ENCODE results near the gene NCCRP1.

NCCRP1 gene

DNA sequence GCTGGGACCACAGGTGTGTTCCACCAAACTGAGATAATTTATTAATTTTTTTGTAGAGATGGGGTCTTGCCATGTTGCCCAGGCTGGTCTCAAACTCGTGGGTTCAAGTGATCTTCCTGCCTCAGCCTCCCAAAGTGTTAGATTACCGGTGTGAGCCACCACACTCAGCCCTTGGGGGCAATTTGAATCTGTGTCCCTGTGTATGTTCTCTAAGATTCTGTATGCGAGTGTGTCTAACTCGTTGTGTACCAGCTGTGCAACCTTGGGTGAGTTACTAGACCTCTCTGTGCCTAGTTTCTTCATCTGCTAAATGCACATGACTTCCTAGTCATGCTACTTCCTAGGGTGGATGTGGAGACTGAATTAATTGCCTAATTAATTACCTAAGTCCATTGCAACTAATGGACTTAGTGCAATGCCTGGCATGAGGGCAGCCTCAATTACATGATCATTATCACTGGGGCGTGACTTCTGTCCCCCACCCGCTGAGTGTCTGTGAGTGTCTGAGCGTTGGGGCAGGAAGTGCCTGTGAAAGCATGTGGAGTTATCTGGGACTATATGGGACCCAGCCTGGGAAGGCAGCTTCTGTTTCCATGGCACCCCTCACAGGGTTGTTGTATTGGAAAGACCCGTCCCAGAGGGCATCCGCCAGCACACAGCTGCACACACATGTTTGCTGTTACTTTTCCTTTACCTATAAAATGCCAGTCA is 1.8 kb upstream of the NCCRP1 start:
- Histone ChIP-seq H3K27me3 (replicated peaks in 2 of 5; ENCODE audit: control insufficient read depth in 4 of 5, insufficient read depth in 5 of 5, low read length in 4 of 5) (peaks cover 0 to 54% (median 23%) of the 10 kb centered on the region in 5 experiments), H3K9me3 (ENCODE audit: control extremely low read depth in 1 of 5, control insufficient read depth in 4 of 5, insufficient read depth in 2 of 5, low read depth in 1 of 5, low read length in 4 of 5) (no peaks in the 10 kb centered on the region), H3K27ac (ENCODE audit: insufficient read depth in 1 of 2, low read depth in 1 of 2, low read length in 2 of 2, poor library complexity in 1 of 2, severe bottlenecking in 2 of 2) (no peak overlapping the region), H3K36me3 (ENCODE audit: control insufficient read depth in 4 of 4, insufficient read depth in 4 of 4, low read length in 3 of 4) (no peaks in the 10 kb centered on the region), H3K4me3 (ENCODE audit: control insufficient read depth in 1 of 7, extremely low read depth in 1 of 7, insufficient read depth in 4 of 7, low read depth in 2 of 7, low read length in 6 of 7) (no peak overlapping the region), H3K4me1 (ENCODE audit: control extremely low read depth in 1 of 4, control insufficient read depth in 4 of 4, insufficient read depth in 4 of 4, low read length in 3 of 4) (peaks cover 0 to 16% (median 6%) of the 10 kb centered on the region in 4 experiments)
- WGBS (ENCODE audit: insufficient coverage), result 78% methylated on average over 3 of the region's 9 CpGs
- no peak for DNase-seq
- POLR2A ChIA-PET, result interaction anchor here (1.2 kb wide), 1 partner anchor 141 kb away, joined by 4 read pairs; no protein-coding TSS in a partner anchor
- CTCF ChIA-PET, result no interaction called here

- peaks cover 0 to 61% (median 23%) of the 10 kb centered on the region in 5 experiments for H3K27me3 ChIP-seq (replicated peaks in 2 of 5; ENCODE audit: control insufficient read depth in 4 of 5, insufficient read depth in 5 of 5, low read length in 4 of 5)
- H3K4me3 ChIP-seq (ENCODE audit: control insufficient read depth in 1 of 7, extremely low read depth in 1 of 7, insufficient read depth in 4 of 7, low read depth in 2 of 7, low read length in 6 of 7), result no peak overlapping the region
- no peaks in the 10 kb centered on the region for H3K36me3 ChIP-seq (ENCODE audit: control insufficient read depth in 4 of 4, insufficient read depth in 4 of 4, low read length in 3 of 4)
- 51% methylated on average over 6 of the region's 9 CpGs for WGBS (ENCODE audit: insufficient coverage)
- peaks cover 0 to 16% (median 6%) of the 10 kb centered on the region in 4 experiments for H3K4me1 ChIP-seq (ENCODE audit: control extremely low read depth in 1 of 4, control insufficient read depth in 4 of 4, insufficient read depth in 4 of 4, low read length in 3 of 4)
- H3K27ac ChIP-seq (ENCODE audit: insufficient read depth in 1 of 2, low read depth in 1 of 2, low read length in 2 of 2, poor library complexity in 1 of 2, severe bottlenecking in 2 of 2), result no peak overlapping the region
- H3K9me3 ChIP-seq (ENCODE audit: control extremely low read depth in 1 of 5, control insufficient read depth in 4 of 5, insufficient read depth in 2 of 5, low read depth in 1 of 5, low read length in 4 of 5), result no peaks in the 10 kb centered on the region
- no peak for DNase-seq
- POLR2A ChIA-PET, result interaction anchor here (1.2 kb wide), 1 partner anchor 140 kb away, joined by 4 read pairs; no protein-coding TSS in a partner anchor
- CTCF ChIA-PET, result no interaction called here
Measured at GRCh38 chr19:39195755-39196154, 1.0 kb upstream of the NCCRP1 start.

DNA sequence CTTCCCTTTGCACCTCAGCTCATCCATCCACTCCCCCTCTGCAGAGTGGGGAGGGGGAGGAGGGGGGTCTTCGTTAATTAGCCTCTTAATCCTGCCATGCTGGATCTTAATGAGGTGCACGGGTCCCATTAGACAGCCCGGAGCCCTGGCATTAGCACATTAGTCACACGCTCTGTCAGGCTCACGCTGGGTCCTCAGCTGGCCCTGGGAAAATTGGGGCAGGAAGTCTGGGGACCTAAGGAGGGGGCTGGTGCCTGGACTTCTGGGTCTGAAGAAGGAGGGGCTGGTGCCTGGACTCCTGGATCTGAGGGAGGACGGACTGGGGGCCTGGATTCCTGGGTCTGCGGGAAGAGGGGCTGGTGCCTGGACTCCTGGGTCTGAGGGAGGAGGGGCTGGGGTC is 444 bp upstream of the NCCRP1 start:
- CTCF ChIA-PET, result interaction anchor here (1.3 kb wide), 1 partner anchor 16 kb away, joined by 4 read pairs; no protein-coding TSS in a partner anchor
- 30% methylated on average over 2 of the region's 7 CpGs for WGBS (ENCODE audit: insufficient coverage)
- POLR2A ChIA-PET, result interaction anchor here (1.2 kb wide), 1 partner anchor 140 kb away, joined by 4 read pairs; no protein-coding TSS in a partner anchor

GRCh38 chr19:39197808-39198207 is 1.0 kb downstream of the NCCRP1 start:
- no peaks in the 10 kb centered on the region for H3K9me3 ChIP-seq (ENCODE audit: control extremely low read depth in 1 of 5, control insufficient read depth in 4 of 5, insufficient read depth in 2 of 5, low read depth in 1 of 5, low read length in 4 of 5)
- H3K36me3 ChIP-seq (ENCODE audit: control insufficient read depth in 4 of 4, insufficient read depth in 4 of 4, low read length in 3 of 4), result no peaks in the 10 kb centered on the region
- DNase-seq, result no peak
- peaks cover 0 to 16% (median 6%) of the 10 kb centered on the region in 4 experiments for H3K4me1 ChIP-seq (ENCODE audit: control extremely low read depth in 1 of 4, control insufficient read depth in 4 of 4, insufficient read depth in 4 of 4, low read length in 3 of 4)
- H3K4me3 ChIP-seq (ENCODE audit: control insufficient read depth in 1 of 7, extremely low read depth in 1 of 7, insufficient read depth in 4 of 7, low read depth in 2 of 7, low read length in 6 of 7), result no peak overlapping the region
- ChIA-PET CTCF (no interaction called here), POLR2A (no interaction called here)
- H3K27ac ChIP-seq (ENCODE audit: insufficient read depth in 1 of 2, low read depth in 1 of 2, low read length in 2 of 2, poor library complexity in 1 of 2, severe bottlenecking in 2 of 2), result no peak overlapping the region
- H3K27me3 ChIP-seq (replicated peaks in 2 of 5; ENCODE audit: control insufficient read depth in 4 of 5, insufficient read depth in 5 of 5, low read length in 4 of 5), result peaks cover 0 to 76% (median 26%) of the 10 kb centered on the region in 5 experiments
- WGBS (ENCODE audit: insufficient coverage), result 42% methylated on average over 1 of the region's 5 CpGs

More for the DNA sequence above, 444 bp upstream of the NCCRP1 start:
- H3K4me3 ChIP-seq (ENCODE audit: control insufficient read depth in 1 of 7, extremely low read depth in 1 of 7, insufficient read depth in 4 of 7, low read depth in 2 of 7, low read length in 6 of 7), result no peak overlapping the region
- H3K27me3 ChIP-seq (replicated peaks in 2 of 5; ENCODE audit: control insufficient read depth in 4 of 5, insufficient read depth in 5 of 5, low read length in 4 of 5), result peaks cover 0 to 65% (median 24%) of the 10 kb centered on the region in 5 experiments
- no peak for DNase-seq
- no peaks in the 10 kb centered on the region for H3K9me3 ChIP-seq (ENCODE audit: control extremely low read depth in 1 of 5, control insufficient read depth in 4 of 5, insufficient read depth in 2 of 5, low read depth in 1 of 5, low read length in 4 of 5)
- no peak overlapping the region for H3K27ac ChIP-seq (ENCODE audit: insufficient read depth in 1 of 2, low read depth in 1 of 2, low read length in 2 of 2, poor library complexity in 1 of 2, severe bottlenecking in 2 of 2)
- peaks cover 0 to 16% (median 6%) of the 10 kb centered on the region in 4 experiments for H3K4me1 ChIP-seq (ENCODE audit: control extremely low read depth in 1 of 4, control insufficient read depth in 4 of 4, insufficient read depth in 4 of 4, low read length in 3 of 4)
- H3K36me3 ChIP-seq (ENCODE audit: control insufficient read depth in 4 of 4, insufficient read depth in 4 of 4, low read length in 3 of 4), result no peaks in the 10 kb centered on the region

- Histone ChIP-seq H3K4me3 (ENCODE audit: control insufficient read depth in 1 of 7, extremely low read depth in 1 of 7, insufficient read depth in 4 of 7, low read depth in 2 of 7, low read length in 6 of 7) (no peak overlapping the region), H3K27ac (ENCODE audit: insufficient read depth in 1 of 2, low read depth in 1 of 2, low read length in 2 of 2, poor library complexity in 1 of 2, severe bottlenecking in 2 of 2) (no peak overlapping the region), H3K36me3 (ENCODE audit: control insufficient read depth in 4 of 4, insufficient read depth in 4 of 4, low read length in 3 of 4) (no peaks in the 10 kb centered on the region), H3K27me3 (replicated peaks in 2 of 5; ENCODE audit: control insufficient read depth in 4 of 5, insufficient read depth in 5 of 5, low read length in 4 of 5) (peaks cover 0 to 87% (median 34%) of the 10 kb centered on the region in 5 experiments), H3K4me1 (ENCODE audit: control extremely low read depth in 1 of 4, control insufficient read depth in 4 of 4, insufficient read depth in 4 of 4, low read length in 3 of 4) (peaks cover 0 to 19% (median 7%) of the 10 kb centered on the region in 4 experiments), H3K9me3 (ENCODE audit: control extremely low read depth in 1 of 5, control insufficient read depth in 4 of 5, insufficient read depth in 2 of 5, low read depth in 1 of 5, low read length in 4 of 5) (no peaks in the 10 kb centered on the region)
- ChIA-PET POLR2A (interaction anchor here (1.0 kb wide), 1 partner anchor 238 kb away, joined by 3 read pairs; no protein-coding TSS in a partner anchor), CTCF (interaction anchor here (0.5 to 1.6 kb wide), 3 partner anchors 11 to 24 kb away, joined by 3 to 4 read pairs (median 3); no protein-coding TSS in a partner anchor)
- DNase-seq, result no peak
- 69% methylated on average over 11 of the region's 11 CpGs for WGBS (ENCODE audit: insufficient coverage)
Measured at GRCh38 chr19:39199025-39199424, 2.3 kb downstream of the NCCRP1 start.

DNA sequence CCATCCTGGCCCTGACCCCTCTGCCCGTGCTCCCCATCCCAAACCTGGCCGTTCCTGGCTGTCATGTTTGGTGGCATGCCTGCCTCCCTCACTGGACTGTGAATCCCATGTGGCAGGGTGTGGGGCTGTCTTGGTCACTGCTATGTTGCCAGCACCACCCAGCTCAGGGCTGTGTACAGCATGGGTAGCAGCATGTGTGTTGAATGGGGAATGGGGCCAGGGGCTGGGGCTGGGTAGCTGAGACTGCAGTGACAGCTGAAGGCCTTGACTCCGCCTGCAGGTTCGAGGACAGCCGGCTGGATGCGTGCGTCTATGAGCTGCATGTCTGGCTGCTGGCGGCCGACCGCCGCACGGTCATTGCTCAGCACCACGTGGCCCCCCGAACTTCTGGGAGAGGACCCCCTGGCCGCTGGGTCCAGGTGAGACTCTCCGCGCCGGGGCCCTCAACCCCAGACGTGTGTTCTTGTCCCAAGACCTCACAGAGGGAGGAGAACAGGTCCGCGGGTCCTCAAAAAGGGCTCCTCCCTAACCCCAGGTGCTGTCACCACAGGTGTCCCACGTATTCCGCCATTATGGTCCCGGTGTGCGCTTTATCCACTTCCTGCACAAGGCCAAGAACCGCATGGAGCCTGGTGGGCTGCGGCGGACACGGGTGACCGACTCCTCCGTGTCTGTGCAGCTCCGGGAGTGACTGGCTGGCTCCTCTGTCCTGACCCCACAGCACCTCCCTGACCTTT is 3.5 kb downstream of the NCCRP1 start:
- Histone ChIP-seq H3K9me3 (ENCODE audit: control extremely low read depth in 1 of 5, control insufficient read depth in 4 of 5, insufficient read depth in 2 of 5, low read depth in 1 of 5, low read length in 4 of 5) (no peaks in the 10 kb centered on the region), H3K27me3 (replicated peaks in 2 of 5; ENCODE audit: control insufficient read depth in 4 of 5, insufficient read depth in 5 of 5, low read length in 4 of 5) (peaks cover 0 to 93% (median 35%) of the 10 kb centered on the region in 5 experiments), H3K36me3 (ENCODE audit: control insufficient read depth in 4 of 4, insufficient read depth in 4 of 4, low read length in 3 of 4) (no peaks in the 10 kb centered on the region), H3K4me3 (ENCODE audit: control insufficient read depth in 1 of 7, extremely low read depth in 1 of 7, insufficient read depth in 4 of 7, low read depth in 2 of 7, low read length in 6 of 7) (no peak overlapping the region), H3K4me1 (ENCODE audit: control extremely low read depth in 1 of 4, control insufficient read depth in 4 of 4, insufficient read depth in 4 of 4, low read length in 3 of 4) (peaks cover 0 to 19% (median 8%) of the 10 kb centered on the region in 4 experiments), H3K27ac (ENCODE audit: insufficient read depth in 1 of 2, low read depth in 1 of 2, low read length in 2 of 2, poor library complexity in 1 of 2, severe bottlenecking in 2 of 2) (no peak overlapping the region)
- ChIA-PET CTCF (interaction anchor here (1.6 kb wide), 1 partner anchor 10 kb away, joined by 4 read pairs; no protein-coding TSS in a partner anchor), POLR2A (no interaction called here)
- no peak for DNase-seq
- 85% methylated on average over 25 of the region's 32 CpGs for WGBS (ENCODE audit: insufficient coverage)

DNA sequence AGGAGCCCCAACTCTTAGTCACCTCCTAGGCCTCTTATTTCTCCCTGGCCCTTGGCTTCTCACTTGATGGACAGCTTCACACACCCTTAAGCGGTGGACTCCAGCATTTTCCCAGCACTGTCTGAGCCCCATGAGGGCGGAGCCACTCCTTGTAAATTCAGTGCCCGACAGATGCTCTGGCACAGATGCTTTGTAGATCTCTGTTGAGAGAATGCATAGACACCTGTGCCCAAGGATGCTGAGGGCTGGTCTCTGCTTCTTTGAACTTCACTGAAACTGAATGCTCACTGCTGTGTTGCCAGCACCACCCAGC is 4.0 kb downstream of the NCCRP1 start:
- CTCF ChIA-PET, result no interaction called here

More for the DNA sequence above, 4.0 kb downstream of the NCCRP1 start:
- no peak for DNase-seq
- no peak overlapping the region for H3K27ac ChIP-seq (ENCODE audit: insufficient read depth in 1 of 2, low read depth in 1 of 2, low read length in 2 of 2, poor library complexity in 1 of 2, severe bottlenecking in 2 of 2)
- peaks cover 0 to 91% (median 38%) of the 10 kb centered on the region in 5 experiments for H3K27me3 ChIP-seq (replicated peaks in 2 of 5; ENCODE audit: control insufficient read depth in 4 of 5, insufficient read depth in 5 of 5, low read length in 4 of 5)
- H3K36me3 ChIP-seq (ENCODE audit: control insufficient read depth in 4 of 4, insufficient read depth in 4 of 4, low read length in 3 of 4), result no peaks in the 10 kb centered on the region
- H3K4me1 ChIP-seq (ENCODE audit: control extremely low read depth in 1 of 4, control insufficient read depth in 4 of 4, insufficient read depth in 4 of 4, low read length in 3 of 4), result peaks cover 0 to 15% (median 8%) of the 10 kb centered on the region in 4 experiments
- H3K4me3 ChIP-seq (ENCODE audit: control insufficient read depth in 1 of 7, extremely low read depth in 1 of 7, insufficient read depth in 4 of 7, low read depth in 2 of 7, low read length in 6 of 7), result no peak overlapping the region
- POLR2A ChIA-PET, result no interaction called here
- WGBS (ENCODE audit: insufficient coverage), result 95% methylated on average over 3 of the region's 3 CpGs
- no peaks in the 10 kb centered on the region for H3K9me3 ChIP-seq (ENCODE audit: control extremely low read depth in 1 of 5, control insufficient read depth in 4 of 5, insufficient read depth in 2 of 5, low read depth in 1 of 5, low read length in 4 of 5)
